HUES64 (cell line): Measurements from ENCODE around the gene S100A16. TPM values are rescaled to one million over a fixed set of nuclear protein-coding genes. Genes with fewer than 3 reads are reported as not detected.

Experiments
- H3K27ac ChIP-seq: 2 replicates; pipeline ENCODE4 v1.7.0; 2013; ENCODE audit warnings: low read depth, low read length, inconsistent platforms
- H3K27me3 ChIP-seq: 2 replicates; pipeline ENCODE4 v1.6.1; 2013; ENCODE audit warnings: mild to moderate bottlenecking, low read length; ENCODE audit not compliant: insufficient read depth
- H3K36me3 ChIP-seq: 2 replicates; pipeline ENCODE4 v1.6.1; 2013; ENCODE audit warnings: mild to moderate bottlenecking, low read length; ENCODE audit not compliant: insufficient read depth
- H3K4me1 ChIP-seq: 2 replicates; pipeline ENCODE4 v1.6.1; 2013; ENCODE audit warnings: mild to moderate bottlenecking, low read length, moderate library complexity; ENCODE audit not compliant: insufficient read depth
- H3K4me3 ChIP-seq: 2 replicates; pipeline ENCODE4 v1.5.1; 2013; ENCODE audit warnings: mild to moderate bottlenecking, low read length, moderate library complexity
- H3K9ac ChIP-seq: 2 replicates; pipeline ENCODE4 v1.6.1; 2013; ENCODE audit warnings: mild to moderate bottlenecking, low read depth, low read length
- H3K9me3 ChIP-seq: 2 replicates; pipeline ENCODE4 v1.6.1; 2013; ENCODE audit warnings: low read depth, low read length; ENCODE audit not compliant: insufficient read depth
- WGBS: fragments of 150-250, 120-280 bp; methylation state at CpG from one replicate; pipeline ENCODE4 v1.1.7; 2013; ENCODE audit warnings: missing lambda C conversion rate; 5-methylcytosine and 5-hydroxymethylcytosine counted together
- polyA plus RNA-seq, 2 experiments: library from polyadenylated mRNA; stranded (reverse); fragments of 50-300 nt; gene quantifications; one replicate each; pipeline ENCODE4 v1.2.3, GENCODE V29; 2013

Gene S100A16, protein sequence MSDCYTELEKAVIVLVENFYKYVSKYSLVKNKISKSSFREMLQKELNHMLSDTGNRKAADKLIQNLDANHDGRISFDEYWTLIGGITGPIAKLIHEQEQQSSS
- 17.2 TPM for polyA plus RNA-seq (2013, experiment 1 of 2)
- 21.2 TPM for polyA plus RNA-seq (2013, experiment 2 of 2)

DNA sequence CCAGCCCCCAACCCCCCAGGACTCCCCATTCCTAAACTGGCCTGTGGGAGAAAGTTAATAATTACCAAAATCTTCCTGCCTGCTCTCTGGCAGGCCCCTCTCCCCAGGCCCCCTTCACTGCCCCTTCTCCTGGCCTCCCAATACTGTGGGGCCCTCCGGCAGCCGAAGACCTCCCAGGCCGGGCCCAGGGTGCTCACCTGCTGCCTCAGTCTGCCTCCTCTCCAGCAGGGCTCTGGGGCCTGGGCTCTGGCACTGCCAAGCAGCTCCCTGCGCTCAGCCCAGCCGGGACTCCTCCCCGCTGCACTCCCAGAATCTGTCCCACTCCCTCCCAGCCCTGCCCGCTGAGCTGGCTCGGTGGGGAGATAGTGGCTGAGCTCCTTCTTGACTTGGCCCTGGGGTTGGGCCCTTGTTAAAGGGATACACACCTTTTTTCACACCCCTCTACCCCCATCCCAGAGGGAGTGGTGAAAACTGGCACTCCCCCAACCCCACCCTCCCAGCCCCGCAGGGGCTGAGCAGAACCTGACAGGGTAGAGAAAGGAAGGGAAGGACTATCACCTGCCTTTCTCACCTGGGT is at the start of gene S100A16:
TSS of gene S100A16 (minus strand) at position 383 of the 577 bp plus-strand sequence. CDS start 4,986 bp downstream, outside the sequence.
- Histone ChIP-seq H3K36me3 (no peaks in the 10 kb centered on the region; the same call in 1 of the 2 replicates), H3K9me3 (no peaks in the 10 kb centered on the region), H3K27me3 (no peaks in the 10 kb centered on the region), H3K4me3 (peak within 1 kb of the TSS; percentile 45), H3K27ac (no peak within 1 kb of the TSS), H3K9ac (peak within 1 kb of the TSS; percentile 25), H3K4me1 (peaks cover 38% of the 10 kb centered on the region)
- WGBS: 19% methylated on average over 8 of the region's 9 CpGs

DNA sequence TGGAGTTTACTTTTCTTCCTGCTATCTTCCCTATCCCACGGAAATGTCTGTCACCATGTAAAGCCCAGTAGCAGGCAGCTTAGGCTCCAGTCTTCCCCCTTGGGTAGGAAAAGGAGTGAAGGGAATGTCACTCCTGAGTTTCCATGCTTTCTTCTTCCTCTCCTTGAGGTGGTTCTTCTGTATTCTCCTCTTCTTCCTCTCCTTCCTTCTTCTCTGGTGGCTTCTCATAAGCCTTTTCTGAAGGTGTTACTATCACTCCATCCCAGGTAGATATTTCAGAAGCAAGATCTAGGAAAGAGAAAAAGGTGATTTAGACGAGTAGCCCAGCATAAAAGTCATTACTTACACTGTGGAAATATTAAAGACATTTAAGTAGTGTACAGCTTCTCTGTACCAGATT is 49.3 kb upstream of the S100A16 start:
- H3K36me3 ChIP-seq: peaks cover 68% of the 10 kb centered on the region
- H3K9me3 ChIP-seq: no peaks in the 10 kb centered on the region
- no peak overlapping the region for H3K9ac ChIP-seq
- H3K27me3 ChIP-seq: no peaks in the 10 kb centered on the region
- H3K27ac ChIP-seq: no peak overlapping the region
- peaks cover 5% of the 10 kb centered on the region; the same call in 1 of the 2 replicates for H3K4me1 ChIP-seq
- 88% methylated on average over 1 of the region's 2 CpGs for WGBS
- no peak overlapping the region for H3K4me3 ChIP-seq

GRCh38 chr1:153661111-153661708 is 48.3 kb upstream of the S100A16 start:
- peaks cover 57% of the 10 kb centered on the region for H3K36me3 ChIP-seq
- no peak overlapping the region for H3K4me3 ChIP-seq
- no peaks in the 10 kb centered on the region for H3K27me3 ChIP-seq
- no peaks in the 10 kb centered on the region for H3K9me3 ChIP-seq
- peaks cover 5% of the 10 kb centered on the region; the same call in 1 of the 2 replicates for H3K4me1 ChIP-seq
- no peak overlapping the region for H3K9ac ChIP-seq
- peak overlapping the region; percentile 6; the same call in 1 of the 2 replicates for H3K27ac ChIP-seq
- 78% methylated on average over 9 of the region's 9 CpGs for WGBS

DNA sequence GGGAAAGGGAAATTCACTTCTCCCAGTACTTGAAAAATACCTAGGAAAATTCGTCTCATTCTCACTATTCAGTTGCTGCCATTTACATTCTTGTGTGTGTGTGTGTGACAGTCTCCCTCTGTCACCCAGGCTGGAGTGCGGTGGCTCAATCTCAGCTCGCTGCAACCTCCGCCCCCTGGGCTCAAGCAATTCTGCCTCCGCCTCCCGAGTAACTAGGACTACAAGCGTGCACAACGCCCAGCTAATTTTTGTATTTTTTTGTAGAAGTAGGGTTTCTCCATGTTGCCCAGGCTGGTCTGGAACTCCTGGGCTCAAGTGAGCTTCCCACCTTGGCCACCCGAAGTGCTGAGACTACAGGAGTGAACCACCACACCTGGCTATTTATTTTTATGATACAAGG is 46.7 kb upstream of the S100A16 start:
- no peaks in the 10 kb centered on the region for H3K9me3 ChIP-seq
- peaks cover 42% of the 10 kb centered on the region for H3K36me3 ChIP-seq
- H3K27me3 ChIP-seq: no peaks in the 10 kb centered on the region
- H3K4me1 ChIP-seq: peaks cover 5% of the 10 kb centered on the region; the same call in 1 of the 2 replicates
- H3K27ac ChIP-seq: no peak overlapping the region
- 82% methylated on average over 8 of the region's 9 CpGs for WGBS
- peak overlapping the region; percentile 89 for H3K4me3 ChIP-seq
- no peak overlapping the region for H3K9ac ChIP-seq

DNA sequence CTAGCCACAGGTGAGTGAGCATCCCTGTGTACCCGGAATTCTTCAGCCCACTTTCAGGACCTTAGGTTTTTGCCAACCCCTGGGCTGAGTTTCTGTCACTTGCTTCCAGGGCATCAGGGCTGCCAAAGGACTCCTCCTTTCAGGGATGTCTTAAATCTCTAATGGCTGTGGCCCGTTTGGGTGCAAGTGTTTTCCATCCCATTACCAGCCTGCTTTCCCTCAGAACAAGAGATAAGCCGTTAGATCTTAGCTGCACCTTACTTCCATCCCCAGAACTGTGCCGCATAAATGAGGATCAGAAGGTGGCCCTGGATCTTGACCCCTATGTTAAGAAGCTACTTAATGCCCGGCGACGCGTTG is 46.2 kb upstream of the S100A16 start:
- peaks cover 5% of the 10 kb centered on the region; the same call in 1 of the 2 replicates for H3K4me1 ChIP-seq
- peaks cover 37% of the 10 kb centered on the region for H3K36me3 ChIP-seq
- peak overlapping the region; percentile 89 for H3K4me3 ChIP-seq
- WGBS: 47% methylated on average over 8 of the region's 8 CpGs
- no peaks in the 10 kb centered on the region for H3K27me3 ChIP-seq
- no peak overlapping the region for H3K27ac ChIP-seq
- H3K9me3 ChIP-seq: no peaks in the 10 kb centered on the region
- peak overlapping the region; percentile 89 for H3K9ac ChIP-seq

DNA sequence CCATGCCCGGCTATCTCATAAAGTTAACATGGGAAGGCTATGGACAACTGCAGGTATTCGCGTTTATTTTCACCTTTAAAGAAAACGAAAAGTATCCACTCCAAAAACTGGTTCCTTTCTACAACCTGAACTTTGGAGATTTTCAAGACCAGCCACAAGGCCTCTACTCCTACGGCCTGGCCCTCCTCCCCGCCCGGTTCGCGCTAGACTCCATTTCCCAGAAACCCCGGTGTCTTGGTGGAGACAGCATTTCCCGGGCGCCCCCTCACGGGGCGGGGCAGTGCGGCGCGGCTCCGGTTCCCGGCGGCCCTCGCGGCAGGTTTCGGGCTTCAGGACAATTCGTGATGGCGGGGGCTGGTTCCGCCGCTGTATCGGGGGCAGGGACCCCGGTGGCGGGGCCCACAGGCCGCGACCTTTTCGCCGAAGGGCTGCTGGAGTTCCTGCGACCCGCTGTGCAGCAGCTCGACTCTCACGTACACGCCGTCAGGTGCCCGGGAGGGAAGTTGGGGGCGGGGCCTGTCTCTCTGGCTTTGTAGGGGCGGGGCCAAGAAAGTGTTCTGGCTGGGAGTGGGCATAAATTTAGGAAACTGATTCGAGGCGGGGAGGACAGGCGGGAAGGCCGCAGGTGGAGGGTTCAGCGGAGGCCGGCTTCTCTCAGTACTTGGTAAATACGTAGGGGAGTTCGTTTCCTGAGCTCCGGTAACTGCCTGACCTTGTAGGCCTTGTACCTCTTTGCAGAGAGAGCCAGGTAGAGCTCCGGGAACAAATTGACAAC is 45.6 kb upstream of the S100A16 start, which contains the start of gene SNAPIN:
TSS of gene SNAPIN (plus strand) at position 304 of the 775 bp plus-strand sequence. CDS start at position 345, 41 bp downstream.
- WGBS: 3% methylated on average over 53 of the region's 53 CpGs
- no peaks in the 10 kb centered on the region for H3K27me3 ChIP-seq
- peaks cover 5% of the 10 kb centered on the region; the same call in 1 of the 2 replicates for H3K4me1 ChIP-seq

DNA sequence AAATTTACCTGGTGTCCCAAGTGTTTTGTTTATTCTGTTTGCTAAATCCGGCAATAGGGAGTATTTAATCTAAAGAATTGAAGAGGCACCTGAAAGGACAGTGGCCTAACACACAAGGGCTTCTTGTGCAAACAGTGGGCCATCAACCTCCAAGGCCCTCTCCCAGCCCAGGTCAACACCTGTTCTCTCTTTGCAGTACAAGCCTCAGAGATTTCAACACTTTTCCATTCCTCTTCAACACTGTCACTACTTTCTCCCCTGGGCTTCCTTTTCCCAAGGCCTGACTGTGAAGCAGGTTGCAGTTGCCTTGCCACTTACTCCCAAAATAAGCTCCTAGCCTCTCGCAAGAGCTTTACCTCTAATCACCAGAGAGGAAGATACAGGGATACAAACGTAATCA is 42.4 kb upstream of the S100A16 start:
- Histone ChIP-seq H3K4me3 (no peak overlapping the region), H3K27ac (no peak overlapping the region), H3K9me3 (no peaks in the 10 kb centered on the region), H3K9ac (no peak overlapping the region), H3K36me3 (no peaks in the 10 kb centered on the region), H3K4me1 (peaks cover 5% of the 10 kb centered on the region; the same call in 1 of the 2 replicates), H3K27me3 (no peaks in the 10 kb centered on the region)
- 97% methylated on average over 3 of the region's 3 CpGs for WGBS

More for the DNA sequence above, 45.6 kb upstream of the S100A16 start, which contains the start of gene SNAPIN:
- peaks cover 31% of the 10 kb centered on the region for H3K36me3 ChIP-seq
- peak within 1 kb of the TSS; percentile 94 for H3K27ac ChIP-seq
- H3K9me3 ChIP-seq: no peaks in the 10 kb centered on the region
- peak within 1 kb of the TSS; percentile 89 for H3K4me3 ChIP-seq
- peak within 1 kb of the TSS; percentile 89 for H3K9ac ChIP-seq

DNA sequence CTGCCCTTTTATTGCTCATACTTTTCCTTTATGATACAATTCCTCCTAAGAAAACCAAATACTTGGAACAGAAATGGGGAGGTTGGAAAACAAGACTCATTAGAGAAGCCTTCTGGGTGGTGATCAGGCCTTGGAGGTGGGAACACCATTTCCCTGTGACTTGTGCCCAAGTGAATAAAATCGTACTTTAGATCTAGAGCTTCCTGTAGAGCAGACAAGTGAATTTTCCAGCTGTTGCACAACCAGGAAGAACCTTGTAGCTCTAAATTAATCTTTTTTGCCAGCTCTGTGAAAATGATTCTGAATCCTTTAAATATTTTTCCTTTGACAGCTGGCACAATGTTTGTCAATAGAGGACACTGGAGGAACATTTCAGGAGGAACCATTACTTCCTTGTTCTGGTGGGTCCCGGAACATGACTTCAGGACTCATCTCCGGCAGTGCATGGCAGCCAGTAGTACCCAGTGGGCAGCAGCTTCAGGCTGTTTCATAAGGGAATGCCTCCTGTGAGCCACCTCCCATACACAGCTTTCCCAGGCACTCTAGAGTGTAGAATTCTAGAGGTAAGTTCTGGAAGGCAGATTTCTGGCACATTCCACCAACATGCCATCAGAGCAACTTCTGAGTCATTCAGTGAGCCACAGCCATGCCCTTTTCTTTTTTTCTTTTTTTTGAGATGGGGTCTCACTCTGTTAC is 40.0 kb upstream of the S100A16 start:
- no peak overlapping the region for H3K4me3 ChIP-seq
- no peaks in the 10 kb centered on the region for H3K27me3 ChIP-seq
- no peaks in the 10 kb centered on the region for H3K4me1 ChIP-seq
- H3K9me3 ChIP-seq: no peaks in the 10 kb centered on the region
- no peaks in the 10 kb centered on the region for H3K36me3 ChIP-seq
- WGBS: 89% methylated on average over 3 of the region's 3 CpGs
- H3K27ac ChIP-seq: no peak overlapping the region
- no peak overlapping the region for H3K9ac ChIP-seq

DNA sequence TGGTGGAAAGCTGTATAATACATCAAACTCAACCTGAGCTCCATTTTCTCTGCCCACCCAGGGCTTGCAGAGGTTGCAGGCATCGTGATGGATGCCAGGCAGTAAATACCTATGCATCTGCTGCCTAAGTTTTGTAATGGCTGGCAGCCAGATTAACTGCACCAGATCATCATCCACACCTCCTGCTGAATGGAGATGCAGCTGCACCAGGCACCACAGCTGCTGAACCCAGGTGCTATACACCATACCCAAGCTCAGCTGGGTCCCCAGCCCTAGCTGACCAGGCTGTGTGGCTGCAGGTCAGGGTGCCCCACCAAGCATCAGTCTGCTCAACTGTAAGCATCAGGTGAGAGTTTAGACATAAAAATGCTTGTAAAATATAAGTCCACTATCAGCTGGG is 38.8 kb upstream of the S100A16 start:
- no peak overlapping the region for H3K4me3 ChIP-seq
- WGBS: 93% methylated on average over 1 of the region's 1 CpG

GRCh38 chr1:153649863-153650235 is 36.9 kb upstream of the S100A16 start:
- Histone ChIP-seq H3K4me3 (no peak overlapping the region), H3K36me3 (peaks cover 19% of the 10 kb centered on the region), H3K4me1 (no peaks in the 10 kb centered on the region), H3K27ac (no peak overlapping the region), H3K9ac (no peak overlapping the region), H3K9me3 (no peaks in the 10 kb centered on the region), H3K27me3 (no peaks in the 10 kb centered on the region)
- 92% methylated on average over 2 of the region's 2 CpGs for WGBS

More for the DNA sequence above, 38.8 kb upstream of the S100A16 start:
- Histone ChIP-seq H3K9ac (no peak overlapping the region), H3K4me1 (no peaks in the 10 kb centered on the region), H3K27me3 (no peaks in the 10 kb centered on the region), H3K36me3 (peaks cover under 1% of the 10 kb centered on the region), H3K9me3 (no peaks in the 10 kb centered on the region), H3K27ac (no peak overlapping the region)
